GM19455 (cell line): ENCODE data around the gene NRARP.

Experiments used
- ATAC-seq: cut with Tn5 transposase; IDR thresholded peaks from one replicate; pipeline ENCODE4 v1.9.1; 2021; ENCODE audit not compliant: unreplicated experiment

The NRARP gene

DNA sequence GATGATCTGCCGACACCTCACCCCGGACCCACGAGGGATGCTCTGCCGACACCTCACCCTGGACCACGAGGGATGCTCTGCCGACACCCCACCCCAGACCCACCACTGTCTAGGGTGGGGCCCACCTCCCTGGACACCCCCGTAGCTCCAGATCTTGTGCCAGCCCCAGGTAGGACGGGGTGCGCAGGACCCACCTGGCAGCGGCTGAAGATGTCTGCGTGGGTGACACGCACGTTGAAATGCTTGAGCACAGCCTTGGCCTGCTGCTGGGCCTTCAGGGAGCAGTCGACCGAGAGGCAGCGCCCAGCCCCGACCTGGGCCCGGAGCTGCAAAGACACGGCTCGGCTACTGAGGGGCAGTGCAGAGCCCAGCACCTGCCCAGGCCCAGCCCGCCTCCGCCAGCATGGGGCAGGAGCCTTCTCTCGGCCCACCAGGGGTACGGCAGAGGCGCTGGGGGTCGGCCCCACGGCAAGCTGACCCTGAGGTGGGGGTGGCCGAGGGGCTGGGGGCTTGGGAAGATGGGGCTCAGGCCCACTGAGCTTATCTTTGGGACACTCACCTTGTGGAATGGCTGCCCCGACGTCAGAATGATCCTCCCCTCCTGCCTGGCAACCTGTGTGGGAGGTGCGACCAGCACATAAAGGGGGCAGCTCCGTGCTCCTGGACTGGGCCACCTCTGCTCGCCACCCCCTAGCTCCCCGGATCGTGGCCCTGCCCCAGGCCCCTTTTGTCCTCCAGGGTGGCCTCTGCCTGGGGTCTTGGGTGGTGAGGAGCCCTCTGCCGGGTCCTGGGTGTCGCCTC is 21.7 kb upstream of the NRARP start:
- no peak for ATAC-seq

DNA sequence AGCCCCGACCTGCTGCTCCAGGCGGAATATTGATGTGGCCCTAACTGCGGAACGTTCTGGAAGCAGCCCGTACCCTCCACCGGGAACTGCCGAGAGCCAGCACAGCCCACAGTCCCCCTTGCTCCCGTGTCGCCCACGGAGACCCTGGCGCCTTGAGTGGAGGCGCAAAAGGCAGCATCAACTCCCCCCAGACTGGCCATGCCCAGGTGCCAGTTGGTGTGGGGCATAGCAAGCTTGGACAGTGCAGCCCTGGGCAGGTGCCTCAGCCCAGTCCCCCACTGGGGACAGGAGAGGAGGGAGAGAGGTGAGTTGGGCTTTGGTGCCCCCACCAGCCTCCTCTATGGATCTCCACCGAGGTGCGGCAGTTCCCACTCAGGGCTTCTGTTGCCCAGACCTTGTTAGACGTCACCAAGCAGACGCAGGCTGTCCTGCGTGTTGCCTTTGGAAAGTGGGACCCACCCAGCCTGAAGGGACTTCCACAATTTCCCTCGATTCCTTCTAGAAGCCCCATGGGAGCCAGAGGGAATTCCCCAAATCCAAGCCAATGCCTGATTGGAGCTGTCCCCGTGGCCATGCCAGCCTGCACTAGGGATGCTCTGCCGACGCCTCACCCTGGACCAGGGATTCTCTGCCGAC is 19.8 kb upstream of the NRARP start:
- ATAC-seq, result no peak

DNA sequence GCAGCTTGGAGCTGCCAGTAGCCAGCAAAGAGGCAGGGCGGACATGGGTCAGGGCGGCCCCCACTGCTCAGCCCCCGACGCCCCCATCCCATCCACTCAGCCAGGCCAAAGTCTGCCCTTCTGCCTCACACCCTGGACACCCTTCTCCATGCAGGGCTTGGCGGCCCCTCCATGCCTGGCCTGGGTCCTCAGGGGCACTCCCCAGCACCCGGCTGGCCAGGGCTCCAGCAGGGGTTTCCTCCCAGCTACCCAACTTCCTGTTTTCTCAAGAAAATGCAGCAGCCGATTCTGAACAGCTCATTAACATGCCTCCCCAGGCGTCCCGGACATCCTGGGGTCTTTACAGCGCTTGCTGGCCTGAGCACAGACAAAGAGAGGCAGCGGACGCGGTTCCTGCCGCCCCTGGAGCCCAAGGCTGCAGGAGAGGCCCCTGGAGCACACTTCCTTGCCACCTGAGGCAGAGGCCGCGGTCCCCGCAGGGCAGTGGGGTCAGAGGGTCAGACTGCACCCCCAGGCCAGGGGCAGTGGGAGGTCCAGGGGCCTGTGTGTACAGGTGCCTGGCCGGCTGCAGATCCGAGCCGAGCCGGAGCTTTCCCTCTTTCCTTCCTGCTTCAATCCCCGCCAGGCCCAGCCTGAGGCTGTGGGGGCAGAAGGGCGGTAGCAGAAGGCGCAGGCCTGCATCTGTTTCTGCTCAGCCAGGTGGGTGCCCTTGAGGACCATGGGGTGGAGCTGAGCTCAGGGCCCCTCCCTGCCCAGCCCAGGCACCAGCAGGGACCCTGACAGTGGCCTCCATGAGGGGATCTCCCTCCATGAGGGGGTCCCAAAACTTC is 18.7 kb upstream of the NRARP start:
- no peak for ATAC-seq

DNA sequence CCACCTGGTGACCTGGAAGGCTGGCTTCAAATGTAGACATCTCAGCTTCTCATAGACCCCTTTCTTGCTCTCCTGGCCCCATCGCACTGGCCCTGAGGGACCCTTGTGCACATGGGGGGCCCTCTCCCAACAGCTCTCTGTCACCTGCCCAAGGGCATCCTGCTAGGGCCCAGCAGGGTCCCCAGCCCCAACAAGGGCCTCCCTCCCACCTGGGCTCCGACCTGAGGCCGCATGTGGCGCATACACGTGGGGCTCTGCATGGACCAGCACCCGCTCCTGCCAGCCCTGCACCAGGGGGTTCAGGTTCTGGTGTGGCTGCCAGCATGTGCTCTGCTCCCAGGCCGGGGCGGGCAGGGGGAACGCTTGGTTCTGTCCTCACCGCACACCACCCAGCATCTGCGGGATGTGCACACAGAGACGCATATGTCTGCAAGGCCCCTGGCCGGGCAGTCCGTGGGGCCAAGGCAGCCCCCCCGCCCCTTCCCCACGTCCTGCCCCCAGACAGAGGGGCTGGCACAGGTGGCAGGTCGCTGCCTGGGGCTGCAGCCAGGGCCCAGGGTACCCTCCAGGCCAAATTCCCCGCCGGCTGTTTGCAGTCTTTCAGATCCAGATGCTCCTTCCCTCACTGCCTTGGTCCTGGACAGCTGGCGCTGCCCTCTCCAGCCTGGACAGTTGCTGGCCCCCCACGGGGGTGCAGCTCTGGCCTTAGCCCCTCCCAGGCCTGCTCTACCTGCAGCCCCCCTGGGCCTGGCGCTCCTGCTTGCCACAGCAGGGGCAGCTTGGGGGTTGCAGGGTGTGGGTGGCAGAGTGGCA is 17.9 kb upstream of the NRARP start:
- no peak for ATAC-seq

DNA sequence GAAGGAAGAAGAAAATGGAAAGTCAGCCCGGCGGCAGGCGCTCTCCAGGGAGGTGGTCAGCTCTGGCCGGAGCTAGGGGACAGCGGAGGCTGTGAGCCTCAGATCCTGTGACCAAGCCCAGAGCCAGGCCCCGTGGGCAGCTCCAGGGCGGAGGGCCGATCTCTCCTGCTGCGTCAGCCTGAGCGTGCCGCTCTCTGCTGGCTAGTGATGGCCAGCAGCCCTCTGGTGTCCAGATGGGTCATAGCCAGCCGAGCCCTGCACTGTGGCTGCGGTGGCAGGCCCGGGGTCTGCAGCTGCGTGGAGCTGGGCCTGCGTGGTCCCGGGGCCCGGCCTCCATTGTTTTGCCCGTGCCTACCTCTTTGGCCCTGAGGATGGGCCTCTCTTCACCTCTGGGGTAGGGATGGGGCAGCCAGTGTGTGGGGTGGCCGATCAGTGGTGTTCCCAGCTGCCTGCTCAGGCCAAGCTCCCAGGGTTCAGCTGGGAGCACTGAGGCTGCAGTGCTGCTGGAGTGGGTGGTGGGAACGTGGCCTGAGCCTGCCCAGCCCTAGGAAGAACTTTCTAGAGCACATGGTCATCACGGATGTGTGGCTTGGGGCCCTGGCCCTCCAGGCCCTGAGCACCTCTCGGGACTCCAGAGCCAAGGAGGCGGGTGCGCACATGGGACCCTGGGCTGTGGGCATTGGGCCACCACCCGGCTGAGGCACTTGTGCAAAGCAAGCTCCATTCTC is 17.1 kb upstream of the NRARP start:
- no peak for ATAC-seq

DNA sequence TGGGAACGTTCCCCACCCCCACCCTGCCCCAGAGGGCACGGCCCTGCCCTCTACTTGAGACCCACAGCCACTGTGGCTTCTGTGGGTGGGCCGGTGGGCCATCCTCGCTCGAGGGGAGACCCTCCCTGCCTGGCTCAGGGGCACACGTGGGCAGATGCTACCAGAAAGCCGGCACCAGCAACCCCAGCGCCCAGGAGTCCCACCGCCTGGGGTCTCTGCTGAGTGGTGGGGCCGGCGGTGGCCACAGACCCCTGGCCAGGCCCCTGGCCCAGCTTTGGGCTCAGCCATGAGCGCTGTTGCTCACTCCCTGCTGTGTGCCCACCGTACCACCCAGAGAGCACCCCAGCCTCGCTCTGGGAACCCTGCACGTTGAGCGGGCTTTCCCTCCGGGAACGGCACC is 16.5 kb upstream of the NRARP start:
- ATAC-seq, result no peak

DNA sequence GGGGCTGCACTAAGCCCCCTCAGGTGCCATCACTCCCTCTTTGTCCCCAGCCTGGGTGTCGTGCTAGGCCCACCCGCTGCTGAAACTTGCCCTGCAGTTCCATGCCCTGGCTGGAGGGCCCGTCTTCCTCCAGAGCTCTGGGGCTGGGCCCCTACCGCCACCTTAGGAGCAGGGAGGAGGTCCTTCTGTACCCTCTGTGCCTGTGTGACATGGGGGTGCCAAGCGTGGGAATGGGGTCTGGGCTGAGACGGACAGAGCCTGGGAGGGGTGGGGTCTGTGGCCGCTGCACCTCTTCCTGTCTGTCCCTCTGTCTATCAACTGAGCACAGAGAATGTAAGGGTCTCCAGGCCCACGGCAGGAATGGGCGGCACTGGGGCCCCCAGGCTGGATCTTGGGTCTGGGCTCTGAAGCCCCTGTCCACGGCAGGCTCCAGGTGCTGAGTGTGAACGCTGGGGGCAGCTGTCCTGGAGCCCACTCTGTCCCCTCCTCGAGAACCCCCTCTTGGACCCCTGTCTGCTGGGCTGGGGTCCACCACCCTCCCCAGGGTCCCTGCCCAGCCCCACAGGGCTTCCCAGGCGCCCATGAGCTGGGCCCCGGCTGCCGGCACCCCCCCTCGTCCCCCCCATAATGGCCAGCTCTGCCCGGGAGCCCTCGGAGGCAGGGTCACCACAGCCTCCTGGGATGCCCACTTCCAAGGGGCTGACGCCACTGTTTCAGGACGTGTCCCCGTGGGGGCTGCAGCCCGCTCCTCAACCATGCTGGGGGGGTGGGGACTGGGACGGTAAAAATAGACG is 15.8 kb upstream of the NRARP start:
- no peak for ATAC-seq

DNA sequence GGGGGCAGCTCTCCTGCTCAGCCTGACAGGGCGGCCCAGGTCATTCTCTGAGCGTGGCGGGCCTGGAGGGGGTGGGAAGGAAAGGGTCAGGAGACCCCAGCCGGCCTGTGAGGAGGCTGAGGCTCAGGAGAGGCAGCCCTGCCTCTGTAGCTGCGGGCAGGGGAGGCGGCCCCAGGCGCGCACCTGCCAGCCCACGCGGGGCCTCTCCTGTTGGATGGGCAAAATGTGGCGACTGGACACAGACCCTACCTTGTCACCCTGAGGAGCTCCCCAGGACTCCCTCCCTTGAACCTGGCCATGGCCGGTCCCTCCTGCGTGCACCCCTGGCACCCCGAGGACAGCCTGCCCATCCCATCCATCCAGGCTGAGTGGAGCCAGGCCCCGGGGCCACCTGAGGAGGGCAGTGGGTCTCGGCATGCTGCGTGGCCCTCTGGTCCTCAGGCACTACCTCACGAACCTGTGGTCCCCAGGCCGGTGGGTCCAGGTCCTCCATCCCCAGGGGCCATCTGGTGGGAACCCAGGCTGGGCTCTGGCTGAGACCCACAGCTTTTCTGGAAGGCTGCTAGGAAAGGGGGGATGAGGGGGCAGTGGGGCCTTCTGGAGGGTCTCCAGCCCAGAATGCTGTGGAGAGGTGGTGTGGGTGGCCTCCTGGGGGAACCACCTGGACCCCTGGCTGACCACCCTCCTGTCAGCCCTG is 15.1 kb upstream of the NRARP start:
- no peak for ATAC-seq

DNA sequence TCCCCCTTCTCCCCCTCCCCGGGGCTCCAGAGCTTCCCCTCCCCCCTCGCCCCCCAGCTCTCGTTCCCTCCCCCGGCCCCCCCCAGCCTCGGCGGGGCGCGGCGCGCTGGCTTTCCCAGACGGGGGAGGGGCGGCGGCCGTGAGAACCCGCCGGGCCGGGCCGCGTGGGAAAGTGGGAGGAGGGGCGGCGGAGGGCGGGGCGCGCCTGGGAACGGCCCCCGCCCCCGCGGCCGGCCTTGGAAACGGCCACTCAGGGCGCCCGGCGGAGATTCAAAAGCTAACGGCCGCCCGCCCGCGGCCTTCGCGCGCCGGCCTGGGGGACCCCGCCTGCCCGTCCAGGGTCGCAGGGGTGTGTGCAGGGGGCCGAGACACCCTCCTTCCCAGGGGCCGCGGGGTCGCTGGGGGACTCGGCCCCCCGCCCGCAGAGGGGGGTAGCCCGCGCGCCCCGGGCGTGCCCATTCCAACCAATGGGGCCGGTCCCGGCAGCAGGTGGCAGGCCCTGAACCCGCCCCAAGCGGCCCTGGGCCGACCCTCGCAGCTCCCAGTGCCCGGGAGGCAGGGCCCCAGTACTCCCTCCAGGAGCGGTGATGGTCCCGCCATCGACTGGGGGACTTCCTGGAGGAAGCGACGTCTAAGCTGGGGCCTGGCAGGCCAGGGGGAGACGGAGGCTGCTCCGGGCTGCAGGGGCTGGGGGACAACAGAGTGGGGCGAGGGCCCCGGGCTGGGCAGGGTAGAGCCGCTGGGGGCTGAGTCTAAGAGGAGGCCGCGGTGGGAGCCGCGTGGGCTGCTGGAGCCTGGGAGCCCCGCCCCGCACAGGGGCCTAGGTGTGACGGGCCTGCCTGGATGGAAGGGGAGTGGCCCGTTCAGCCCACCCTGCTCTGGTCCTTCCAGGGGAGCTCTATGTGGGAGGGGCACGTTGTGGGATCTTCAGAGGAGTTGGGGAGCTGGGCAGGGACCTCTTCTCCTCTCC is 14.2 kb upstream of the NRARP start:
- ATAC-seq, result no peak

DNA sequence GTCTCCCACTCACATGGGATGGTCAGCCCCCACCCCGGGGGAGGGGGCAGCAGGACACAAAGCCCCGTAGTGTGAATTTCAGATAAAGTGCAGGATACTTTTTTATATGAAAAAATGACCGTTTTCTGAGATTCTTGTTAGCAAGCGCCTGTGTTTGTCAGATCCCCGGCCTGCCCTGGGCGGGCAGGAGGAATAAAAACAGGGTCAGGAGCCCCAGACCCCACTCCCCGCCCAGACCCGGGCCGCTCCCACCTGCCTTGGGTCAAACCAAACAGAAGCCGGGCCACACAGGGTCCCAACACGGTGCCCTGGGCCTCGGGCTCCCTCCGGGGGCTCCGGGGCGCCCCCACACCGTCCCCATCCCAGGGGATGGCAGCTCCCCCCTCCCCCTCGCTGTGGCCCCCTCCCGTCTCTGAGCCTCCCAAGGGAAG is 13.5 kb upstream of the NRARP start:
- no peak for ATAC-seq

DNA sequence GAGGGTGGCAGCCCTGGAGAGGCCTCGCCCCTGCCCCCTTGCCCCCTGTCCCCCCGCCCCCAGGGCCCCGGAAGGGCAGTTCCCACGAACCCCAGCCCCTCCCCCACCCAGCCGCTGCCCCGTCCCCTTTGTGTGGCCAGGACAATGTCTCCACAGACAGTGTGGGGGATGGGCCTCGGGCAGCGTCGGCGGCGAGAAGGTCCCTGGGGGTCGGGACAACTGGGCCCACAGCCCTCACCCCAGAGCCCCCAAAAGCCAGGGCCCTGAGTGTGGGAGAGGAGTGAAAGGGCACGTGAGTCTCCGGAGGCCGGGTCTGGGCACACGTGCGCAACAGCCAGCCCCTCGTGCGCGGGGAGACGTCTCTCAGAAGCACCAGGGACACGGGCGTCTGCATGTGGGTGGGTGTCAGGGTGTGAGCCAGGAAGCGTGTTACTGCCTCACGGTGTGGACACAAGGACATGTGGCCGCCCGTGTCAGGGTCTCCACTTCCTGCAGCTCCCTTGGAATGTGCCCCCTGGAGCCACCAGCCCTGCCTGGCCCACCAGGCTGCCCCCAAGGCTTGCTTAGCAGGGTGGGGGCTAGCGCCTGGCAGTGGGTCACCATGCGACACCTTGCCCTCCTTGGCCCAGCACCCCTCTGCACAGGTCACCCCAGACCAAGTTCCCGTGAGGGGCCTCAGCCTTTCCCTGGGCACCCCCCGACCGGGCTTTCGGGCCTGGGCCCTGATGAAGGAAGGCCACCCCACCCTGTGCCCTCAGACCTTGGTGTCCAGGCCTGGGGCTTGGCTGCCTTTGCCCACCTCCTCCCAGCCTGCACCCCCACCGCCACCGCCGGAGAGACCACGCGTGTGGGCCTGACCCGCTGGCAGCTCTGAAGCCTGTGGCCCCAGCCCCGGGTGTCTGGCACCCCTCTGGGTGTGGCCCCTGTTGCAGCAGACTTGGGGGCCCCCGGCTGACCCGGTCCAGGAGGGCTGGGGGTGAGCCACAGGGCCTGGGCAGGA is 12.8 kb upstream of the NRARP start:
- ATAC-seq, result no peak

DNA sequence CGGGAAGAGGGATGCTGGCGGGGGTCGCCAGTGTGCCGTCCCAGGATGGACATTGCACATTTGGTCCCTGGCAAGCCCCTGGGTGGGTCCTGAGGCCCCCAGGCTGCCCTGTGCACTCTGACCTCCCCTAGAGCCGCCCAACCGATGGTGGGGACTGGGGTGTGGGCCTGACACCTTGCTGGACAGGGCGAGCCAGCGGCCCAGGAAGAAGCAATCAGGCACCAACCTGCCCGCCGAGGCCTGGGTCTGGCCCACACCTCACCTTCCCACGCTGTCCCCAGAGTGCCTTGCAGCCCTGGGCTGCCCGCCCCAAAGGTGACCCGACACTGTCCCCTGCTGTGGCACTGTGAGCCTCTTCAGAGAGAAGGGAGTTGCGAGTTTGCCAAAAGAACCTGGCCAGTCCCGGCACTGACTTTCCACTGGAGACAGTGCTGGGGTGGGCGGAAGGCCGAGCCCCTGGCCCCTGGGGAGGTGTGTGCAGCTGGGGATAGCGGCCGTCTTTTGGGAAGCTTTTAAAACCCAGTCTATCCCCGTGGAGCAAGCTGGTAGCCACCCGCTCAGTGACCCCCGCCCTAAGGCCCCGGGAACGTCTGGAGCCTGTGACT is 12.0 kb upstream of the NRARP start:
- no peak for ATAC-seq

DNA sequence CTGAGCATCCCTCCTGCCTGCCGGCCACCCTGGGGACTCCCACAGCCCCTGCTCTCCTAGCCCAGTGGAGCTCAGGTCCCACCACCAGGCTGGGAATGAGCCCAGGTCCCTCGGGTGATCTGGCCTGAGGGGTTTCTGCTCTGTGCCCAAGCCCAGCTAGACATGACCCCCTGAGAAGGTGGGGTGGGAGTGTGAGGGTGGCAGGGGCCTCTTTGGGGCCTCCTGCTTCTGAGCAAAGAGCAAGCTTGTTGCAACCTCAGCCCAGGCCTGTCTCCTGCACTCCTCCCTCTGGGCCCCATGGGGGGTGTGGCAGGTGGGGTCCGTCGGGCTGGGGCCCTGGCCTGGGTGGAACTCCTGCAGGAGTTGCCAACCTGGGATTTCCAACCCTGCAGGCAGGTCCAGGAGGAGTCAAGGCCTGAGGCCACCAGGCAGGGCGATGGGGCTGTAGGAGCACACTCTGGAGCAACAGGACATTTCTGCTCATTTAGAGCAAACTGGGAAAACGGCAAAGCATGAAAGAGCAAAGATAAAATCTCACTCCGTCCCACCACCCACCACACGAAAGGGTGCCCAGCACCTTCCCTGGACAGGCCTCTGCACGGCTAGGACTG is 11.4 kb upstream of the NRARP start:
- no peak for ATAC-seq

DNA sequence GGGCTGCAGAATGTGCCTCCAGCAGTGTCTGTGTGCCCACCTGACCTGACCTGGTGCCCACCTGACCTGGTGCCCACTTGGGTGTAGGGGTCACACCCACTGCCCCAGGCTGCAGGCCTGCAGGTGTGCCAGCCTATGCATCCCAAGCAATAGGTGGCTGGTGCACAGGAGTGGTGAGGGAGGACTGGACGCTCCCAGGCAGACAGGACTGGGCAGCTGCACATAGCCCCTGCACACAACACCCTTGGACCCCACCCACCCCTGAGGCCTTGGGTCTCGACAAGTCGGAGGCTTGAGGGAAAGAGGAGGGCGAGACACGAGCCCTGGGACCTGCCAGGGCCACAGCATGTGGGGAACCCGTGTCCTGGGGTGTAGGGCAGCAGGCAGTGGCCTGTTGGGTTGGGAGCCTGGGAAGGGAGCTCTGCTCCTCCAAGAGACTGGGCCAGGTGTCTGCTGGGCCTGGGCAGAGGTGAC is 10.8 kb upstream of the NRARP start:
- ATAC-seq, result no peak

DNA sequence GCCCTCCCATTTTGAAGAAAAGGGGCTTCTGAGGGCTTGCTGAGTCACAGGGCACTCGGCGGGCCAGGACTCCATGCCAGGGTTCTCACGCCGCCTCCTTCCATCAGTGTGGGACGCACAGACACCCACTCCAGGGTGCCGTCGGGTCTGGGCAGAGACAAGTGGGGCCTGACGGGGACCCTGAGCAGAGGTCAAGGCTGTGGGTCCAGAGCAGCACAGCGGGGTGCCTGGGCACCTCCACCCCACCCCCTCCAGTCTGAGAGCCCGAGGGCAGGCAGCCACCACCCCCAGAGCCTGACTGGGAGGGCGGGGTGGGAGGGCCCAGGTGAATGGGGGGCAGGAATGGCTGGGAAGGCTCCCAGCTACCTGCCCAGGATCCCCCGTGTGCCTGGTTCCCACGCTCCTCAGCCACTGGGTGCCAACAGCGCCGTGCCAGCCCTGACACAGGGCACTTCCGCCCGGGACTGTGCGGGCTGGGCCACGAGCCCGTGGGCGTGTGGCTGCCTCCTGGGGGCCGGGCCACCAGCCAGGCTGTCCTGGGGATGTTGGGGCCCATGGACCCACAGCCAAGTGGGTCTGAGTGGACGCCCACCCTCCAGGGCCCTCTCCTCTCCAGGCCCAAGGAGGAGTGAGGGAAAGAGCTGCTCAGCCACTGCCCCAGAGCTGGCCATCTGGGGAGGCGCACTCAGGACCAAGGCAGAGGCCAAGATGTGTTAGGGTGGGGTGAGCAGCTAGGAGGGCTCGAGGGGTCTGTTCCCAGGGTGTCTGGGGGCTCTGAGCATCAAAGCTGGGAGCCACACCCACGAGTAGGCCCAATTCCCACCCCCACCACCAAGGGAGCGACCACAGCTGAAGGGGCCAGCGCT is 10.1 kb upstream of the NRARP start:
- no peak for ATAC-seq
